22Rv1 (cell line): ENCODE measurements around the gene C2orf92.

ENCODE experiments used
- H3K27ac ChIP-seq: fragments of 450-650 bp; 2 replicates; pipeline ENCODE4 v1.5.1; 2017
- CTCF ChIP-seq: fragments of 450-650 bp; IDR thresholded peaks from 2 replicates; pipeline ENCODE4 v1.5.1; 2017; ENCODE audit warnings: mild to moderate bottlenecking
- ZFX ChIP-seq: fragments of 450-650 bp; IDR thresholded peaks from 2 replicates; pipeline ENCODE4 v1.6.1; 2017; ENCODE audit warnings: antibody characterized with exemption, borderline replicate concordance

The C2orf92 gene

GRCh38 chr2:97657986-97658690 lies 11.4 kb upstream of the C2orf92 start:
- no peak for TF ChIP-seq ZFX
- H3K27ac ChIP-seq, result no peak overlapping the region

- no peak for TF ChIP-seq ZFX
- no peak for TF ChIP-seq CTCF
- no peak overlapping the region for H3K27ac ChIP-seq
Observed at GRCh38 chr2:97658691-97659157, 10.8 kb upstream of the C2orf92 start.

GRCh38 chr2:97659256-97660043 lies 10.1 kb upstream of the C2orf92 start:
- TF ChIP-seq CTCF, result no peak
- TF ChIP-seq ZFX, result no peak

GRCh38 chr2:97660044-97660774 lies 9.3 kb upstream of the C2orf92 start:
- no peak overlapping the region for H3K27ac ChIP-seq
- TF ChIP-seq CTCF (no peak), ZFX (no peak)

More at GRCh38 chr2:97659256-97660043, 10.1 kb upstream of the C2orf92 start:
- no peak overlapping the region for H3K27ac ChIP-seq

- no peak overlapping the region for H3K27ac ChIP-seq
- TF ChIP-seq CTCF (no peak), ZFX (no peak)
Observed at GRCh38 chr2:97660775-97661389, 8.6 kb upstream of the C2orf92 start.

- TF ChIP-seq CTCF (no peak), ZFX (no peak)
- peak overlapping the region; percentile 96; the same call in 1 of the 2 replicates for H3K27ac ChIP-seq
Observed at GRCh38 chr2:97661927-97662326, 7.6 kb upstream of the C2orf92 start.

GRCh38 chr2:97662386-97662894 lies 7.1 kb upstream of the C2orf92 start:
- H3K27ac ChIP-seq, result peak overlapping the region; percentile 96
- TF ChIP-seq CTCF (no peak), ZFX (no peak)
